PC-3 (cell line): ENCODE results near the gene TMEM229B. TPM values are rescaled to one million over a fixed set of nuclear protein-coding genes. Genes with fewer than 3 reads are reported as not detected.

Source experiments
- ATAC-seq: fragments of 200-7000 bp; cut with Tn5 transposase; 2 replicates; pipeline ENCODE4 v1.9.1; 2020; ENCODE audit warnings: mild to moderate bottlenecking, moderate library complexity
- BruUV-seq: library from RNA; stranded (reverse); fragments of 400-500 nt; replicated peaks from 2 replicates; lab custom pipeline; 2021; lab: Mats Ljungman, UMichigan
- CTCF ChIA-PET: fragments of 300-600 bp; sonication (Branson Sonifier 250); formaldehyde crosslinking; loops from one replicate; lab custom pipeline; 2022; ENCODE audit warnings: antibody characterized with exemption; lab: Charles Lee
- POLR2A ChIA-PET: fragments of 300-600 bp; sonication (Branson Sonifier 250); formaldehyde crosslinking; loops from one replicate; lab custom pipeline; 2022; ENCODE audit warnings: antibody characterized with exemption; ENCODE audit not compliant: unreplicated experiment; lab: Charles Lee
- DNase-seq: peaks from one replicate; pipeline ENCODE4 v3.0.0-alpha.2; 2015
- H2AFZ ChIP-seq: fragments of 300-600 bp; sonication (generic); 2 replicates; pipeline ENCODE4 v1.6.0; 2016; ENCODE audit warnings: antibody characterized with exemption, low read length
- H3F3A ChIP-seq: fragments of 300-600 bp; sonication (generic); one replicate; pipeline ENCODE4 v1.6.0; 2017; ENCODE audit warnings: antibody characterized with exemption, low read length, control low read depth, mild to moderate bottlenecking; ENCODE audit not compliant: unreplicated experiment
- H3K27ac ChIP-seq: fragments of 300-600 bp; sonication (generic); 2 replicates; pipeline ENCODE4 v1.5.1; 2016; ENCODE audit warnings: mild to moderate bottlenecking, low read length
- H3K27me3 ChIP-seq: fragments of 300-600 bp; sonication (generic); 2 replicates; pipeline ENCODE4 v1.6.1; 2016; ENCODE audit warnings: low read length, mixed read lengths
- H3K36me3 ChIP-seq: fragments of 300-600 bp; sonication (generic); 2 replicates; pipeline ENCODE4 v1.6.1; 2016; ENCODE audit warnings: low read depth, mixed run types, low read length, mixed read lengths
- H3K4me1 ChIP-seq: fragments of 300-600 bp; sonication (generic); 2 replicates; pipeline ENCODE4 v1.5.1; 2016; ENCODE audit warnings: low read length; ENCODE audit not compliant: insufficient read depth
- H3K4me2 ChIP-seq: fragments of 300-600 bp; sonication (generic); 2 replicates; pipeline ENCODE4 v1.6.0; 2016; ENCODE audit warnings: low read length
- H3K4me3 ChIP-seq: fragments of 300-600 bp; sonication (generic); 2 replicates; pipeline ENCODE4 v1.5.1; 2016; ENCODE audit warnings: mild to moderate bottlenecking, low read length, mixed read lengths
- H3K79me2 ChIP-seq: fragments of 300-600 bp; sonication (generic); 2 replicates; pipeline ENCODE4 v1.6.1; 2017; ENCODE audit warnings: low read length, mixed read lengths
- H3K9ac ChIP-seq: fragments of 300-600 bp; sonication (generic); 2 replicates; pipeline ENCODE4 v1.6.0; 2016; ENCODE audit warnings: mild to moderate bottlenecking, low read length
- H3K9me2 ChIP-seq: fragments of 300-600 bp; sonication (generic); replicated peaks from 2 replicates; pipeline ENCODE4 v1.6.1; 2016; ENCODE audit warnings: mixed run types, low read length, mixed read lengths
- H3K9me3 ChIP-seq: fragments of 300-600 bp; sonication (generic); 2 replicates; pipeline ENCODE4 v1.6.1; 2016; ENCODE audit warnings: low read length, mixed read lengths
- H4K20me1 ChIP-seq: fragments of 300-600 bp; sonication (generic); 2 replicates; pipeline ENCODE4 v1.6.1; 2016; ENCODE audit warnings: low read length, mixed read lengths
- CTCF ChIP-seq: fragments of 300-600 bp; sonication (generic); conservative IDR thresholded peaks from 2 replicates; pipeline ENCODE4 v1.5.1; 2017; ENCODE audit warnings: antibody characterized with exemption, low read depth, mild to moderate bottlenecking, low read length
- EZH2 ChIP-seq: fragments of 300-600 bp; sonication (generic); IDR thresholded peaks from one replicate; pipeline ENCODE4 v1.6.1; 2017; ENCODE audit warnings: antibody characterized with exemption, mild to moderate bottlenecking, low read length; ENCODE audit not compliant: unreplicated experiment
- EZH2phosphoT487 ChIP-seq: fragments of 300-600 bp; sonication (generic); IDR thresholded peaks from 2 replicates; pipeline ENCODE4 v1.6.1; 2018; ENCODE audit warnings: mild to moderate bottlenecking, antibody characterized with exemption, low read length, borderline replicate concordance
- intact Hi-C: fragments of 100-400 bp; cut with micrococcal nuclease; formaldehyde crosslinking; loops from 2 replicates; pipeline ENCODE4 v1.9.0; 2023
- total RNA-seq: library from RNA; depleted of rRNA; stranded (reverse); fragments of >200 nt; gene quantifications from 2 replicates; pipeline ENCODE4 v1.2.3, GENCODE V29; 2014

TMEM229B gene
- total RNA-seq, 1 experiment from 2014 or later = not detected

- CTCF ChIA-PET = interaction anchor here (0.6 to 2.9 kb wide), 2 partner anchors 13 to 229 kb away, joined by 3 to 16 read pairs; no protein-coding TSS in a partner anchor
- Histone ChIP-seq H3K79me2 (no peaks in the 10 kb centered on the region), H3K4me2 (peak overlapping the region; percentile 85), H2AFZ (peak overlapping the region; percentile 79; the same call in 1 of the 2 replicates), H3K27me3 (peaks cover 10% of the 10 kb centered on the region; the same call in 1 of the 2 replicates), H3K36me3 (no peaks in the 10 kb centered on the region), H3K9me2 (no peaks in the 10 kb centered on the region), H3F3A (no peaks in the 10 kb centered on the region), H3K27ac (no peak overlapping the region), H4K20me1 (no peaks in the 10 kb centered on the region), H3K4me1 (peaks cover 8% of the 10 kb centered on the region; the same call in 1 of the 2 replicates), H3K9ac (no peak overlapping the region; the same call in 1 of the 2 replicates), H3K9me3 (no peaks in the 10 kb centered on the region), H3K4me3 (peak overlapping the region; percentile 83)
- intact Hi-C loops = loop anchor here (5.0 kb wide), 1 partner anchor 87 kb away; no protein-coding TSS in a partner anchor
- no TSS peak for BruUV-seq
- POLR2A ChIA-PET = no interaction called here
- TF ChIP-seq EZH2 (no peak), CTCF (no peak), EZH2phosphoT487 (no peak)
- DNase-seq (no peak), ATAC-seq (peak; percentile 10; the same call in 1 of the 2 replicates)
These were observed 25.7 kb upstream of the TMEM229B start for GRCh38 chr14:67514203-67514607.

- no TSS peak for BruUV-seq
- H3K4me2 ChIP-seq = no peak overlapping the region
- peaks cover 8% of the 10 kb centered on the region; the same call in 1 of the 2 replicates for H3K4me1 ChIP-seq
- ChIA-PET POLR2A (no interaction called here), CTCF (interaction anchor here (0.6 to 2.9 kb wide), 2 partner anchors 13 to 229 kb away, joined by 3 to 16 read pairs; no protein-coding TSS in a partner anchor)
- TF ChIP-seq EZH2 = no peak
- TF ChIP-seq EZH2phosphoT487 = no peak
- TF ChIP-seq CTCF = no peak
- H3K27ac ChIP-seq = no peak overlapping the region
- H3K27me3 ChIP-seq = peaks cover 7% of the 10 kb centered on the region; the same call in 1 of the 2 replicates
- no peak overlapping the region for H3K9ac ChIP-seq
- H3K36me3 ChIP-seq = no peaks in the 10 kb centered on the region
- no peaks in the 10 kb centered on the region for H3K79me2 ChIP-seq
- no peak for DNase-seq
- no peaks in the 10 kb centered on the region for H3K9me2 ChIP-seq
- no peaks in the 10 kb centered on the region for H3K9me3 ChIP-seq
- H3F3A ChIP-seq = no peaks in the 10 kb centered on the region
- intact Hi-C loops = loop anchor here (5.0 kb wide), 1 partner anchor 86 kb away; no protein-coding TSS in a partner anchor
- no peak overlapping the region for H3K4me3 ChIP-seq
- 0 out of 2 replicates have a peak, but pooled peaks have one; percentile 1 for ATAC-seq
- H2AFZ ChIP-seq = no peak overlapping the region
- H4K20me1 ChIP-seq = no peaks in the 10 kb centered on the region
These were observed 25.1 kb upstream of the TMEM229B start for GRCh38 chr14:67513631-67514108.
